ENCODE data around the gene LGALS1. TPM values are rescaled to one million over a fixed set of nuclear protein-coding genes. Genes with fewer than 3 reads are reported as not detected.

LGALS1 gene
- total and polyA plus RNA-seq, 4 donors: 347 to 1,622 (median 947) TPM

- Histone ChIP-seq H3K4me1 (ENCODE audit: control insufficient read depth in 5 of 5, insufficient read depth in 5 of 5, low read length in 5 of 5) (peaks cover 0 to 26% (median 9%) of the 10 kb centered on the region in 5 donors), H3K36me3 (ENCODE audit: control insufficient read depth in 4 of 4, insufficient read depth in 4 of 4, low read length in 4 of 4) (peaks cover 0 to 27% (median 17%) of the 10 kb centered on the region in 4 donors), H3K9me3 (ENCODE audit: control insufficient read depth in 4 of 4, insufficient read depth in 3 of 4, low read length in 3 of 4) (no peaks in the 10 kb centered on the region), H3K27me3 (ENCODE audit: control insufficient read depth in 3 of 3, insufficient read depth in 3 of 3, low read length in 2 of 3) (no peaks in the 10 kb centered on the region), H3K4me3 (no peak overlapping the region), H3K9ac (ENCODE audit: insufficient read depth in 1 of 2, low read length in 2 of 2) (no peak overlapping the region), H3K27ac (ENCODE audit: low read depth in 1 of 2, low read length in 1 of 2) (no peak overlapping the region)
- 33 to 36% methylated on average over 9 of the region's 9 CpGs for WGBS, 2 donors
- TF ChIP-seq CTCF (IDR thresholded peaks at IDR 0.05; ENCODE audit: control extremely low read depth, extremely low read depth): peak; percentile 66
- DNase-seq (peak; percentile 82 to 87 (median 85)), ATAC-seq (ENCODE audit: insufficient read depth, low FRiP score) (peak; percentile 76)
Observed at GRCh38 chr22:37643225-37643847, 32.1 kb upstream of the LGALS1 start.

- no peak for ATAC-seq (ENCODE audit: insufficient read depth, low FRiP score)
- WGBS, 2 donors: 95% methylated on average over 9 of the region's 9 CpGs
- peaks cover 0 to 9% (median 0%) of the 10 kb centered on the region in 5 donors for H3K4me1 ChIP-seq (ENCODE audit: control insufficient read depth in 5 of 5, insufficient read depth in 5 of 5, low read length in 5 of 5)
- no peak overlapping the region for H3K27ac ChIP-seq (ENCODE audit: low read depth in 1 of 2, low read length in 1 of 2)
- no peak for DNase-seq
- no peak overlapping the region for H3K4me3 ChIP-seq
- no peak overlapping the region for H3K9ac ChIP-seq (ENCODE audit: insufficient read depth in 1 of 2, low read length in 2 of 2)
- H3K9me3 ChIP-seq (ENCODE audit: control insufficient read depth in 4 of 4, insufficient read depth in 3 of 4, low read length in 3 of 4): no peaks in the 10 kb centered on the region
- peaks cover 0 to 49% (median 27%) of the 10 kb centered on the region in 4 donors for H3K36me3 ChIP-seq (ENCODE audit: control insufficient read depth in 4 of 4, insufficient read depth in 4 of 4, low read length in 4 of 4)
- no peak for TF ChIP-seq CTCF (IDR thresholded peaks at IDR 0.05; ENCODE audit: control extremely low read depth, extremely low read depth)
- H3K27me3 ChIP-seq (ENCODE audit: control insufficient read depth in 3 of 3, insufficient read depth in 3 of 3, low read length in 2 of 3): no peaks in the 10 kb centered on the region
Observed at GRCh38 chr22:37647317-37647716, 28.1 kb upstream of the LGALS1 start.

GRCh38 chr22:37647928-37648327, 27.5 kb upstream of the LGALS1 start:
- 94 to 98% methylated on average over 9 of the region's 9 CpGs for WGBS, 2 donors

More at GRCh38 chr22:37647928-37648327, 27.5 kb upstream of the LGALS1 start:
- Histone ChIP-seq H3K4me3 (no peak overlapping the region), H3K36me3 (ENCODE audit: control insufficient read depth in 4 of 4, insufficient read depth in 4 of 4, low read length in 4 of 4) (peaks cover 0 to 49% (median 27%) of the 10 kb centered on the region in 4 donors), H3K9ac (ENCODE audit: insufficient read depth in 1 of 2, low read length in 2 of 2) (no peak overlapping the region), H3K4me1 (ENCODE audit: control insufficient read depth in 5 of 5, insufficient read depth in 5 of 5, low read length in 5 of 5) (peaks cover 0 to 9% (median 0%) of the 10 kb centered on the region in 5 donors), H3K27me3 (ENCODE audit: control insufficient read depth in 3 of 3, insufficient read depth in 3 of 3, low read length in 2 of 3) (no peaks in the 10 kb centered on the region), H3K27ac (ENCODE audit: low read depth in 1 of 2, low read length in 1 of 2) (no peak overlapping the region), H3K9me3 (ENCODE audit: control insufficient read depth in 4 of 4, insufficient read depth in 3 of 4, low read length in 3 of 4) (no peaks in the 10 kb centered on the region)
- DNase-seq (no peak), ATAC-seq (ENCODE audit: insufficient read depth, low FRiP score) (no peak)
- TF ChIP-seq CTCF (IDR thresholded peaks at IDR 0.05; ENCODE audit: control extremely low read depth, extremely low read depth): no peak

All from lung (tissue), 12 donors.